ENCODE data around the gene CHRNA9. TPM values are rescaled to one million over a fixed set of nuclear protein-coding genes. Genes with fewer than 3 reads are reported as not detected.

Gene CHRNA9
- total and polyA plus RNA-seq, 12 donors = not detected

DNA sequence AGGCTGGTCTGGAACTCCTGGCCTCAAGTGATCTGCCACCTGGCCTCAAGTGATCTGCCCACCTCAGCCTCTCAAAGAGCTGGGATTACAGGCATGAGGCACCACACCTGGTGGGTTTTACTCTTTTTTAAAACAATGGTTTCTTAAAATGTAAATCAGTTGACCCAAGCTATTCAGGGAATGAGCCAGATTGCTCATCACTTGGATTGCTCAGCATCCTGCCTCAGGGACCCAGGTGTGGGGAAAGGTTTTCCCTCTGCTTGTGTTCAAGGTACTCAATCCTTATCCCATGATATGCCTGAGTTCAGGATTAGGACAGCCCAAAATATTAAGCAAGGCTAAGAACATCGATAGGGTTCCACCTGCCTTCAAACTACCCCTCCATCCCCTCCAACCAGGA lies 67.4 kb downstream of the CHRNA9 start:
- no peaks in the 10 kb centered on the region for H3K9me3 ChIP-seq (replicated peaks in 1 of 3)
- WGBS, 4 donors = 89 to 100% (median 92%) methylated on average over 1 of the region's 1 CpG
- no peaks in the 10 kb centered on the region for H3K36me3 ChIP-seq (replicated peaks in 1 of 2)
- H3K4me3 ChIP-seq = no peak overlapping the region
- intact Hi-C loops (cut with DNase I) = no loop called here
- H3K27ac ChIP-seq = no peak overlapping the region
- no peak for DNase-seq
- no peaks in the 10 kb centered on the region for H3K27me3 ChIP-seq
- TF ChIP-seq, protein P1, sequence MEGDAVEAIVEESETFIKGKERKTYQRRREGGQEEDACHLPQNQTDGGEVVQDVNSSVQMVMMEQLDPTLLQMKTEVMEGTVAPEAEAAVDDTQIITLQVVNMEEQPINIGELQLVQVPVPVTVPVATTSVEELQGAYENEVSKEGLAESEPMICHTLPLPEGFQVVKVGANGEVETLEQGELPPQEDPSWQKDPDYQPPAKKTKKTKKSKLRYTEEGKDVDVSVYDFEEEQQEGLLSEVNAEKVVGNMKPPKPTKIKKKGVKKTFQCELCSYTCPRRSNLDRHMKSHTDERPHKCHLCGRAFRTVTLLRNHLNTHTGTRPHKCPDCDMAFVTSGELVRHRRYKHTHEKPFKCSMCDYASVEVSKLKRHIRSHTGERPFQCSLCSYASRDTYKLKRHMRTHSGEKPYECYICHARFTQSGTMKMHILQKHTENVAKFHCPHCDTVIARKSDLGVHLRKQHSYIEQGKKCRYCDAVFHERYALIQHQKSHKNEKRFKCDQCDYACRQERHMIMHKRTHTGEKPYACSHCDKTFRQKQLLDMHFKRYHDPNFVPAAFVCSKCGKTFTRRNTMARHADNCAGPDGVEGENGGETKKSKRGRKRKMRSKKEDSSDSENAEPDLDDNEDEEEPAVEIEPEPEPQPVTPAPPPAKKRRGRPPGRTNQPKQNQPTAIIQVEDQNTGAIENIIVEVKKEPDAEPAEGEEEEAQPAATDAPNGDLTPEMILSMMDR (IDR thresholded peaks at IDR 0.05) = no peak
- no peak for TF ChIP-seq POLR2A (IDR thresholded peaks at IDR 0.05)
- peaks cover 7 to 9% of the 10 kb centered on the region in 2 donors for H3K4me1 ChIP-seq (replicated peaks in 1 of 2)

DNA sequence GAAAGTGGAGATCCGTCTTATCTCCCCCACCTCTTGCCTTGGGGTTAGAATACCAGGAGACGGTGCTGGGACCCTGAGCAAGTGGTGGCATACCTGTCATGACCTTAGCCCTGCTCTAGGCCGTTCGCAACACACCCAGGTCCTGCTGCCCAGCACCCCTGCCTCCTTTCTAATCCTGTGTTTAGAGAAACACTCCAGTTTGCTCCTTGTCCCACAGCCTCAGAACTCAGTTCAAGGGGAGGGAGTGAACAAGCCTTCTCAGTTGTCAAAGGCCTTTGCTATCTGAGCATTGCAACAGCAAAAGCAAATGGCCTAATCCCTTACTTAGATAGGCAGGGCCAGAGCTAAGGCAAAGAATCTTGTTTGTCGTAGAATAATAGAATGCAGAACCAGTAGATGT lies 67.9 kb downstream of the CHRNA9 start:
- no peak for DNase-seq
- no peaks in the 10 kb centered on the region for H3K27me3 ChIP-seq
- intact Hi-C loops (cut with DNase I) = no loop called here
- H3K4me3 ChIP-seq = no peak overlapping the region
- H3K27ac ChIP-seq = no peak overlapping the region
- H3K9me3 ChIP-seq (replicated peaks in 1 of 3) = no peaks in the 10 kb centered on the region
- no peaks in the 10 kb centered on the region for H3K36me3 ChIP-seq (replicated peaks in 1 of 2)
- 88 to 96% (median 92%) methylated on average over 3 to 5 of the region's 5 CpGs for WGBS, 4 donors
- H3K4me1 ChIP-seq (replicated peaks in 1 of 2) = peaks cover 7 to 9% of the 10 kb centered on the region in 2 donors
- no peak for TF ChIP-seq POLR2A (IDR thresholded peaks at IDR 0.05)

Small RNA genes within 50 kb of the gene (small RNA-seq; reads per million reads assigned to genes)
- gene RNU7-74P = 0 reads per million in 2 donors

Other genes starting within 250 kb of the CHRNA9 start
- 1 to 10 TPM in 4 of 9 donors, under 1 TPM in 4, not detected in 1; 0.33 to 3.4 (median 1.1) TPM for gene RHOH, start 138.3 kb upstream of the CHRNA9 start, total RNA-seq
- gene RHOH, start 138.3 kb upstream of the CHRNA9 start, polyA plus RNA-seq = 1 to 10 TPM in 1 of 3 donors, under 1 TPM in 2; 0.56 to 1.1 (median 0.61) TPM

Data from adrenal gland (tissue), 12 donors.